HEK293 (cell line): ENCODE results near the gene RPL29.

Experiments
- CTCF ChIA-PET: fragments of 350-600 bp; formaldehyde crosslinking; extraction: SDS; loops from one replicate; lab custom pipeline; 2021; ENCODE audit warnings: antibody characterized with exemption; lab: Yijun Ruan, JAX
- POLR2A ChIA-PET: fragments of 300-600 bp; formaldehyde crosslinking; extraction: SDS; loops from one replicate; lab custom pipeline; 2020; ENCODE audit warnings: antibody characterized with exemption, inconsistent platforms; lab: Yijun Ruan, JAX
- H3K27ac ChIP-seq: fragments of 200-500 bp; sonication (Bioruptor generic); 2 replicates; pipeline ENCODE4 v1.5.1; 2014; ENCODE audit warnings: low read depth, low read length, control low read depth, inconsistent platforms; ENCODE audit errors: extremely low read depth
- H3K36me3 ChIP-seq, 2 experiments: fragments of 200-500 bp in 1 of 2; sonication (Bioruptor generic) in 1 of 2; 1 replicate in 1 of 2; 2 replicates in 1 of 2; pipeline ENCODE4 v1.5.1; 2014 to 2017; ENCODE audit warnings: inconsistent platforms in 2 of 2, low read length in 2 of 2; ENCODE audit not compliant: control insufficient read depth in 2 of 2, insufficient read depth in 1 of 2
- H3K4me1 ChIP-seq: fragments of 200-500 bp; sonication (Bioruptor generic); 2 replicates; pipeline ENCODE4 v1.5.1; 2014; ENCODE audit warnings: mild to moderate bottlenecking, low read length, inconsistent platforms; ENCODE audit not compliant: control insufficient read depth, insufficient read depth
- H3K4me3 ChIP-seq: 2 replicates; pipeline ENCODE4 v1.5.1; 2011; ENCODE audit warnings: low read depth, mild to moderate bottlenecking, control low read depth, low read length, moderate library complexity
- H3K9me3 ChIP-seq: fragments of 200-500 bp; sonication (Bioruptor generic); 2 replicates; pipeline ENCODE4 v1.5.1; 2014; ENCODE audit warnings: low read depth, low read length, inconsistent platforms; ENCODE audit not compliant: control insufficient read depth, insufficient read depth
- CTCF ChIP-seq: fragments of 450-650 bp; formaldehyde crosslinking; IDR thresholded peaks from 2 replicates; pipeline ENCODE4 v1.5.1; 2016; ENCODE audit warnings: missing biosample characterization, missing genetic modification characterization
- OSR2 ChIP-seq: fragments of 450-650 bp; formaldehyde crosslinking; IDR thresholded peaks from 2 replicates; pipeline ENCODE4 v1.5.1; 2016; ENCODE audit warnings: missing biosample characterization, missing genetic modification characterization
- OVOL3 ChIP-seq: fragments of 450-650 bp; formaldehyde crosslinking; IDR thresholded peaks from 2 replicates; pipeline ENCODE4 v1.5.1; 2016; ENCODE audit warnings: missing biosample characterization, missing genetic modification characterization
- SALL2 ChIP-seq: fragments of 450-650 bp; formaldehyde crosslinking; IDR thresholded peaks from 2 replicates; pipeline ENCODE4 v1.5.0; 2017; ENCODE audit warnings: missing biosample characterization, mild to moderate bottlenecking, missing genetic modification characterization, borderline replicate concordance
- SP3 ChIP-seq: fragments of 450-650 bp; formaldehyde crosslinking; IDR thresholded peaks from 2 replicates; pipeline ENCODE4 v1.5.1; 2016; ENCODE audit warnings: missing biosample characterization, missing genetic modification characterization
- ZBTB21 ChIP-seq: fragments of 450-650 bp; formaldehyde crosslinking; IDR thresholded peaks from 2 replicates; pipeline ENCODE4 v1.5.1; 2017; ENCODE audit warnings: missing biosample characterization, missing genetic modification characterization
- ZBTB6 ChIP-seq: fragments of 450-650 bp; formaldehyde crosslinking; IDR thresholded peaks from 2 replicates; pipeline ENCODE4 v1.5.1; 2017; ENCODE audit warnings: missing biosample characterization, missing genetic modification characterization
- ZEB2 ChIP-seq: fragments of 450-650 bp; formaldehyde crosslinking; IDR thresholded peaks from 2 replicates; pipeline ENCODE4 v1.5.1; 2016; ENCODE audit warnings: missing biosample characterization, missing genetic modification characterization
- ZNF132 ChIP-seq: fragments of 450-650 bp; formaldehyde crosslinking; IDR thresholded peaks from 2 replicates; pipeline ENCODE4 v1.5.1; 2017; ENCODE audit warnings: missing biosample characterization, missing genetic modification characterization, borderline replicate concordance
- ZNF155 ChIP-seq: fragments of 450-650 bp; formaldehyde crosslinking; IDR thresholded peaks from 2 replicates; pipeline ENCODE4 v1.5.1; 2016; ENCODE audit warnings: missing biosample characterization, missing genetic modification characterization
- ZNF202 ChIP-seq: fragments of 450-650 bp; formaldehyde crosslinking; IDR thresholded peaks from 2 replicates; pipeline ENCODE4 v1.5.1; 2016; ENCODE audit warnings: missing biosample characterization, missing genetic modification characterization, borderline replicate concordance
- ZNF223 ChIP-seq: fragments of 450-650 bp; formaldehyde crosslinking; IDR thresholded peaks from 2 replicates; pipeline ENCODE4 v1.5.1; 2016; ENCODE audit warnings: missing biosample characterization, missing genetic modification characterization
- ZNF24 ChIP-seq: fragments of 450-650 bp; formaldehyde crosslinking; IDR thresholded peaks from 2 replicates; pipeline ENCODE4 v1.5.1; 2016; ENCODE audit warnings: missing biosample characterization, missing genetic modification characterization
- ZNF248 ChIP-seq: fragments of 450-650 bp; formaldehyde crosslinking; IDR thresholded peaks from 2 replicates; pipeline ENCODE4 v1.5.1; 2017; ENCODE audit warnings: missing biosample characterization, missing genetic modification characterization
- ZNF26 ChIP-seq: fragments of 450-650 bp; formaldehyde crosslinking; IDR thresholded peaks from 2 replicates; pipeline ENCODE4 v1.5.1; 2016; ENCODE audit warnings: missing biosample characterization, missing genetic modification characterization
- ZNF548 ChIP-seq: fragments of 450-650 bp; formaldehyde crosslinking; IDR thresholded peaks from 2 replicates; pipeline ENCODE4 v1.5.1; 2016; ENCODE audit warnings: missing biosample characterization, missing genetic modification characterization
- ZNF585B ChIP-seq: fragments of 450-650 bp; formaldehyde crosslinking; IDR thresholded peaks from 2 replicates; pipeline ENCODE4 v1.5.1; 2016; ENCODE audit warnings: missing biosample characterization, missing genetic modification characterization
- ZNF600 ChIP-seq: fragments of 450-650 bp; formaldehyde crosslinking; IDR thresholded peaks from 2 replicates; pipeline ENCODE4 v1.5.1; 2016; ENCODE audit warnings: missing biosample characterization, missing genetic modification characterization
- ZNF623 ChIP-seq: fragments of 450-650 bp; formaldehyde crosslinking; IDR thresholded peaks from 2 replicates; pipeline ENCODE4 v1.5.1; 2016; ENCODE audit warnings: missing biosample characterization, missing genetic modification characterization
- ZNF639 ChIP-seq: fragments of 450-650 bp; formaldehyde crosslinking; IDR thresholded peaks from 2 replicates; pipeline ENCODE4 v1.5.1; 2016; ENCODE audit warnings: missing biosample characterization, missing genetic modification characterization
- ZNF654 ChIP-seq: fragments of 450-650 bp; formaldehyde crosslinking; IDR thresholded peaks from 2 replicates; pipeline ENCODE4 v1.5.1; 2016; ENCODE audit warnings: low read depth, missing biosample characterization, missing genetic modification characterization
- ZNF768 ChIP-seq: fragments of 450-650 bp; formaldehyde crosslinking; IDR thresholded peaks from 2 replicates; pipeline ENCODE4 v1.5.1; 2018; ENCODE audit warnings: missing biosample characterization, mild to moderate bottlenecking, missing genetic modification characterization
- ZSCAN18 ChIP-seq: fragments of 450-650 bp; formaldehyde crosslinking; IDR thresholded peaks from 2 replicates; pipeline ENCODE4 v1.5.1; 2016; ENCODE audit warnings: missing biosample characterization, missing genetic modification characterization

RPL29 gene

DNA sequence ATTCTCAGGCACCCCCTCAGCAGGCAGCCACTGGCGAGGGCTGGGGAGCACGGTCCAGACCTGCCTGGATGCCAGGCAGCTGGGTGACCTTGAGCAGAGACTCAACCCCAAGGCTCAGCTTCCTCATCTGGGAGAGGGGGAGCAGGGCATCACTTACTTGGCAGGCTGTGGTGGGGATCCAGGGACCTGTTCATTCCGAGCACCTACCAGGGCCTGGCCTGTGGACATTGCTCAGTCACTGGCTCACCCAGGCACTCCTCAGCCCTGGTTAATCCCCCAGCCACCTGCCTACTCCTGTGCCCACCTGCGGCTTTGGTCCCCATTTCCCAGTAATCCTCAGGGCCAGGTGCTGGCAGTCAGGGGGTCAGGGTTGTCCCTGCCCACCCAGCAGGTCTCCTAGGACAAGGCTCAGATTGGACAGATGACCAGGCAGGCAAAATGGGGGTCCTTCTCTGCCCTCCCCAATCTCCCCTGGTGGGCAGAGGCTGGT lies 9.3 kb upstream of the RPL29 start:
- ChIA-PET POLR2A (interaction anchor here (0.6 to 1.0 kb wide), 5 partner anchors 9 to 126 kb away, joined by 3 to 7 read pairs (median 4); partner anchors contain the start of genes DUSP7 and RPL29), CTCF (interaction anchor here (0.6 to 5.8 kb wide), 16 partner anchors 9 to 895 kb away, joined by 3 to 62 read pairs (median 4); partner anchors contain the start of genes DUSP7, PARP3 and RRP9)
- Histone ChIP-seq H3K9me3 (no peaks in the 10 kb centered on the region), H3K36me3 (no peaks in the 10 kb centered on the region), H3K4me3 (no peak overlapping the region), H3K27ac (no peak overlapping the region), H3K4me1 (no peaks in the 10 kb centered on the region)
- TF ChIP-seq ZNF132 (tag by site-specific recombination) (no peak), ZNF248 (tag by site-specific recombination) (no peak), ZNF585B (tag by site-specific recombination) (no peak), SP3 (no peak), ZNF600 (tag by site-specific recombination) (no peak), ZNF155 (tag by site-specific recombination) (no peak), ZBTB21 (tag by site-specific recombination) (no peak), ZBTB6 (no peak), OSR2 (no peak), ZNF768 (no peak), OVOL3 (tag by site-specific recombination) (no peak), ZEB2 (tag by site-specific recombination) (no peak), ZNF623 (no peak)

- H3K9me3 ChIP-seq: no peaks in the 10 kb centered on the region
- H3K36me3 ChIP-seq: no peaks in the 10 kb centered on the region
- no peak overlapping the region for H3K4me3 ChIP-seq
- ChIA-PET POLR2A (interaction anchor here (1.0 kb wide), 1 partner anchor 8 kb away, joined by 5 read pairs; the partner anchor contains the start of gene RPL29), CTCF (interaction anchor here (0.5 to 5.8 kb wide), 17 partner anchors 9 to 1507 kb away, joined by 3 to 62 read pairs (median 5); partner anchors contain the start of genes DUSP7, PARP3, POC1A and RRP9)
- TF ChIP-seq ZNF548 (tag by site-specific recombination) (no peak), ZNF155 (tag by site-specific recombination) (no peak), ZSCAN18 (tag by site-specific recombination) (no peak), ZNF26 (no peak), CTCF (tag by site-specific recombination) (peak; percentile 40), ZNF202 (no peak), ZNF24 (tag by site-specific recombination) (no peak), ZBTB21 (tag by site-specific recombination) (no peak), ZNF639 (no peak), SALL2 (tag by site-specific recombination) (no peak), ZNF654 (tag by site-specific recombination) (peak; percentile 41), ZNF223 (tag by site-specific recombination) (no peak)
- no peaks in the 10 kb centered on the region for H3K4me1 ChIP-seq
- no peak overlapping the region for H3K27ac ChIP-seq
These were observed 8.6 kb upstream of the RPL29 start for GRCh38 chr3:52004163-52004787.
